Heart left ventricle (tissue), 16 donors: ENCODE data around the gene TJP2. TPM values are rescaled to one million over a fixed set of nuclear protein-coding genes. Genes with fewer than 3 reads are reported as not detected.
A peak's percentile ranks its signal among the peaks of the same experiment; 100 is the strongest.

ENCODE experiments used
- ATAC-seq, 4 donors: fragments of 200-7000 bp; cut with Tn5 transposase; one replicate each; pipeline ENCODE4 v1.9.1; 2020 to 2022; ENCODE audit warnings: moderate library complexity in 4 of 4, mild to moderate bottlenecking in 3 of 4, moderate number of reproducible peaks in 1 of 4
- DNase-seq, 5 donors: peaks; one replicate each; pipeline ENCODE4 v3.0.0-alpha.2; 2020
- H3K27ac ChIP-seq, 12 donors: fragments of 200-600 bp; sonication (generic) in 4 of 12; one replicate each; pipeline versions ENCODE4 v1.5.0 to v1.8.0; 2016 to 2022; ENCODE audit warnings: mild to moderate bottlenecking in 2 of 12
- H3K27me3 ChIP-seq, 9 donors: fragments of 200-600 bp; sonication (generic) in 2 of 9; one replicate each; pipeline versions ENCODE4 v1.5.1 to v1.8.0; 2016 to 2022; ENCODE audit warnings: mild to moderate bottlenecking in 3 of 9
- H3K36me3 ChIP-seq, 9 donors: fragments of 200-600 bp; sonication (generic) in 2 of 9; one replicate each; pipeline versions ENCODE4 v1.5.0 to v1.8.0; 2018 to 2022; ENCODE audit warnings: mild to moderate bottlenecking in 2 of 9
- H3K4me1 ChIP-seq, 12 donors: fragments of 200-600 bp; sonication (generic) in 4 of 12; one replicate each; pipeline versions ENCODE4 v1.5.0 to v1.8.0; 2016 to 2022; ENCODE audit warnings: mild to moderate bottlenecking in 3 of 12
- H3K4me3 ChIP-seq, 12 donors: fragments of 200-600 bp; sonication (generic) in 4 of 12; one replicate each; pipeline versions ENCODE4 v1.5.0 to v1.8.0; 2017 to 2022; ENCODE audit warnings: mild to moderate bottlenecking in 9 of 12, moderate library complexity in 4 of 12
- H3K9me3 ChIP-seq, 12 donors: fragments of 200-600 bp; sonication (generic) in 4 of 12; one replicate each; pipeline versions ENCODE4 v1.5.0 to v1.8.0; 2016 to 2022; ENCODE audit warnings: mild to moderate bottlenecking in 1 of 12
- CTCF ChIP-seq, 12 donors: fragments of 200-600 bp; sonication (generic) in 4 of 12; IDR thresholded peaks; one replicate each; pipeline versions ENCODE4 v1.5.0 to v1.8.0; 2018 to 2022; ENCODE audit warnings: antibody characterized with exemption in 12 of 12, mild to moderate bottlenecking in 5 of 12
- POLR2A ChIP-seq, 2 donors: fragments of 450-650 bp; IDR thresholded peaks; one replicate each; pipeline ENCODE4 v1.6.1; 2017; ENCODE audit warnings: antibody characterized with exemption in 2 of 2, mild to moderate bottlenecking in 2 of 2, moderate library complexity in 2 of 2
- WGBS, 4 donors: extraction: QIAGEN DNeasy Blood & Tissue Kit in 2 of 4; methylation state at CpG; one replicate each; pipeline versions ENCODE4 v1.1.5 to v1.1.7; 2013 to 2018; 5-methylcytosine and 5-hydroxymethylcytosine counted together
- intact Hi-C, 10 donors: fragments of 100-400 bp; cut with DNase I; formaldehyde crosslinking; loops; one replicate each; pipeline versions ENCODE4 v1.11.1 to v1.14.2; 2022
- polyA plus RNA-seq, 2 donors: library from polyadenylated mRNA; stranded (reverse); fragments of 200-250 nt; gene quantifications; one replicate each; pipeline ENCODE4 v1.2.3, GENCODE V29; 2013
- total RNA-seq, 9 donors: library from RNA; depleted of rRNA in 2 of 9; stranded (reverse); fragments of >200 nt in 2 of 9; fragmentation: NEBNext Ultra II Directional in 3 of 9; extraction: Animal tissue kit (Norgen Biotek cat#: 25700) in 3 of 9; gene quantifications; one replicate each; pipeline versions ENCODE4 v1.1.0 to v1.2.4, GENCODE V29; 2016 to 2023
- donor health status: ischemic (EF 13 %, LVEDD 7.1; RV severe dilation, severe dysfunction).
- donor health status: healthy with polysubstance abuse.
- donor health status: DM: no; HTN: yes; CAD: no.
- donor health status: DM: no; HTN: no; CAD: no.
- donor health status: ischemic (EF 25% LVEDD 6.9; RV normal size, moderate dysfunction).
- donor health status: ischemic (EF 25% LVEDD 5.7; RV mildly dilated, moderate dysfunction).
- donor health status: healthy.
- donor health status: DM: yes; HTN: yes; CAD: no.
- donor health status: ischemic (EF 35%, LVEDD 5.7; RV mildly dilated, moderate dysfunction).
- donor health status: nonischemic (EF 11% LVEDD 7.7; RV severe dilation, severe dysfunction).
- donor health status: DM: yes; HTN: yes; CAD: no.
- donor health status: PGD.
- donor health status: ischemic (EF 29% LVEDD 5.4; RV normal size, mild dysfunction).
- donor health status: nonischemic (EF 23%, LVEDD 6.1; RV moderate dilation, normal function).

Gene TJP2
- total and polyA plus RNA-seq, 11 donors, result 29.1 to 139 (median 87.5) TPM

DNA sequence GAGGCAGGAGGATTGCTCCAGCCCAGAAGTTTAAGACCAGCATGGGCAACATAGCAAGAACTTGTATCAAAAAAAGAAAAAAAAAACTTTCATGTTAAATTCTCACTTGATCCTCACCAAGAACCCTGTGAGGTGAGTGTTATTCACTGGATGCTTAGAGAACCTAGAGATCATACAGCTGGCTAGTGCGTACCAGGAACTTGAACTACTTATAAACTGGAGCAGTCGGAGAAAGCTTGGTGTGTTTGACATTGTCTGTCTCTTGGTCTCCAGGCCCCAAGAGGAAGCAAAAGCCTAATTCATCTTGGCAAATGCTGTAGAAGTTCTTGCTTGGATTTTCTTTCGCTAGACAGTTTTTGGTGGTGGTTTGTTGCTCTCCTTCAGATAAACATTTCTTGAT, 18.1 kb downstream of the TJP2 start:
- peak overlapping the region in 9 of 12 donors; percentile 3 to 53 (median 36) for H3K27ac ChIP-seq
- intact Hi-C loops, result loop anchor here in 9 of 10 donors (2.0 to 5.0 kb wide), 6 partner anchors 45 to 155 kb away; partner anchors contain the start of gene FXN (in 1 of the 9)

GRCh38 chr9:69193685-69194032, 19.6 kb downstream of the TJP2 start:
- Histone ChIP-seq H3K27ac (no peak overlapping the region), H3K27me3 (no peaks in the 10 kb centered on the region), H3K36me3 (no peaks in the 10 kb centered on the region), H3K9me3 (no peaks in the 10 kb centered on the region), H3K4me1 (peaks cover 9 to 77% (median 38%) of the 10 kb centered on the region in 12 donors), H3K4me3 (no peak overlapping the region)
- intact Hi-C loops, result loop anchor here (1.0 to 5.0 kb wide), 8 partner anchors 46 to 156 kb away; partner anchors contain the start of gene FXN (in 1 of the 10)
- peak in 3 of 12 donors; percentile 6 to 39 (median 18) for TF ChIP-seq CTCF (IDR thresholded peaks at IDR 0.05)
- no peak for TF ChIP-seq POLR2A (IDR thresholded peaks at IDR 0.05)
- DNase-seq (no peak), ATAC-seq (peak in 1 of 4 donors; percentile 46)
- WGBS, 4 donors, result 32 to 48% (median 46%) methylated on average over 1 of the region's 1 CpG

More for the DNA sequence above, 18.1 kb downstream of the TJP2 start:
- Histone ChIP-seq H3K4me3 (no peak overlapping the region), H3K27me3 (no peaks in the 10 kb centered on the region), H3K36me3 (no peaks in the 10 kb centered on the region), H3K9me3 (no peaks in the 10 kb centered on the region), H3K4me1 (peaks cover 9 to 84% (median 44%) of the 10 kb centered on the region in 12 donors)
- 63 to 69% (median 65%) methylated on average over 3 of the region's 3 CpGs for WGBS, 4 donors
- TF ChIP-seq POLR2A (IDR thresholded peaks at IDR 0.05) (no peak), CTCF (IDR thresholded peaks at IDR 0.05) (no peak)
- ATAC-seq (no peak), DNase-seq (no peak)

- peaks cover 9 to 88% (median 49%) of the 10 kb centered on the region in 12 donors for H3K4me1 ChIP-seq
- no peaks in the 10 kb centered on the region for H3K9me3 ChIP-seq
- no peak for DNase-seq
- no peak for ATAC-seq
- peak overlapping the region in 8 of 12 donors; percentile 15 to 66 (median 41) for H3K27ac ChIP-seq
- no peak overlapping the region for H3K4me3 ChIP-seq
- H3K27me3 ChIP-seq, result no peaks in the 10 kb centered on the region
- no peaks in the 10 kb centered on the region for H3K36me3 ChIP-seq
- 38 to 61% (median 45%) methylated on average over 5 of the region's 5 CpGs for WGBS, 4 donors
- TF ChIP-seq CTCF (IDR thresholded peaks at IDR 0.05) (no peak), POLR2A (IDR thresholded peaks at IDR 0.05) (no peak)
- intact Hi-C loops, result loop anchor here in 8 of 10 donors (1.0 to 5.0 kb wide), 8 partner anchors 48 to 158 kb away; partner anchors contain the start of gene FXN (in 2 of the 8)
Measured at GRCh38 chr9:69194702-69195418, 20.8 kb downstream of the TJP2 start.

DNA sequence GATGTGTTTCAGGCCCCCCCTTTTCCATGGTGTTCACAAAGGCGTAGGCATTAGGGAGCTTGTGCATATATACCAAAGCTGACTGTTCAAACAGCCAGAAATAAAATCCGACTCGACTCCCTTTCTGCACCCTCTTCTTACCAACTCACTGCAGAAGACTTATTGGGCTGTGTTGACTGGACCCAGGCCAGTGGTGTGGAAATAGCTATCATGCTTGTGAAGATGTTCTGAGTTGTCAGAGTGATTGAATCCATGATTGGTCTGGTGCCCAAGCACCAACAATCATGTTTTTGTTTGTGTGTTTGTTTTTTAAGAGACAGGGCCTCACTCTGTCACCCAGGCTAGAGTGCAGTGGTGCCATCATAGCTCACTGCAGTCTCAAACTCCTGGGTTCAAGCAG, 21.6 kb downstream of the TJP2 start:
- DNase-seq (no peak), ATAC-seq (peak in 2 of 4 donors; percentile 13 to 17)
- H3K36me3 ChIP-seq, result no peaks in the 10 kb centered on the region
- H3K9me3 ChIP-seq, result no peaks in the 10 kb centered on the region
- peaks cover 9 to 88% (median 51%) of the 10 kb centered on the region in 12 donors for H3K4me1 ChIP-seq
- peak overlapping the region in 9 of 12 donors; percentile 13 to 66 (median 37) for H3K27ac ChIP-seq
- no peaks in the 10 kb centered on the region for H3K27me3 ChIP-seq
- TF ChIP-seq CTCF (IDR thresholded peaks at IDR 0.05) (no peak), POLR2A (IDR thresholded peaks at IDR 0.05) (no peak)
- no peak overlapping the region for H3K4me3 ChIP-seq
- WGBS, 4 donors, result 31 to 58% (median 50%) methylated on average over 3 of the region's 3 CpGs
- intact Hi-C loops, result loop anchor here in 3 of 10 donors (1.0 to 5.0 kb wide), 3 partner anchors 141 to 158 kb away; partner anchors contain the start of gene FXN (in 1 of the 3)
